ENCODE data around the gene RAB11FIP5.

DNA sequence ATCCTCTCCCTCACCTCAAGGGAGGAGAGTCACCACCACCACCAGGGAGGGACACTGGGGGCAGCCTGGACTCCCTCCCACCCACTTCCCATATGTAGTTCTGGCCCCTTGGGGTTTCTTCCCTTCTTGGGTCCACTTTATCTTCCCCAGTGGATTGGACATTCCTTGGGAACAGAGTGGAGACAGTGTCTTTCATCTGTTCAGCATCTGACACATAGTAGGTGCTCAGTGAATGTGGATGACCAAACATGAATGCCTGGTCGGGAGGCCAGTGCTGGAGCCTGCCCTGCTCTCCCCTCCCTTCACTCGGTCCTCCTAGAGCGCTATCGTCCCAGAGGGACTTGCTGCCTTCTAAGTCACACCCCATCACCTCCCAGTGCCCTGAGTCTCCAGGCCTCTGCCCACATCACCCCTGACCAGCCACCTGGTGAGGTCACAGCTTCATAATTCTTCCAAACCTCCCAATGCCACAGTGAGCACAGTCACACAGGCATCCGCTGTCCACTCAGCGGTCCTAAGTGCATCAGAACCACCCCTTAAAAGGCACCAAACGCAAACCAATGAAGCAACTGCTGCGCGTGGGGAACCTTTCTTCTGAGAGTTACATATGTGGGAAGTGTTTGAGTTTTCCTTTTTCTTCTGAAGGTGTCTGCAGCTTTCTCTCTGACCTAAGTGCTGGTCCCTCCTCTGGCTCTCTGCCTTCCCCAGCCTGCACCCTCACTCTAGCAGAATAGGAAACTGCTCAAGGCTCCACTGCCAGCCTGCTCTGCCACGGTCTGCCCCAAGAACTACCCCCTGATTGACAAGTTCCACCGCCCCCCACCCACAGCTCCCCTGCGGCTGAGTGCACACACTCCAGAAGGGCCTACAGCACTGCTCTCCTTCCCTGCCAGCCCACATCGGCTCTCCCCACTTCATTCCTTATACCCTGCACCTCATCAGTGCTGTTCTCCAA, 34.0 kb downstream of the RAB11FIP5 start:
- TF ChIP-seq CTCF (IDR thresholded peaks at IDR 0.05) (no peak), POLR2A (IDR thresholded peaks at IDR 0.05) (no peak)

Measured in thyroid gland (tissue), 4 donors.